NB4 (cell line): ENCODE data around the gene BMAL1.
A peak's percentile ranks its signal among the peaks of the same experiment; 100 is the strongest.

Experiments used
- DNase-seq: peaks from one replicate; pipeline ENCODE4 v3.0.0; 2010; ENCODE audit warnings: low read depth
- H3K4me3 ChIP-seq: one replicate; pipeline ENCODE4 v1.5.1; 2011; ENCODE audit warnings: mild to moderate bottlenecking, low read depth, low read length, moderate library complexity
- MYC ChIP-seq: IDR thresholded peaks from 2 replicates; pipeline ENCODE4 v1.6.1; 2011; ENCODE audit warnings: low read depth, low read length
- POLR2A ChIP-seq: IDR thresholded peaks from 2 replicates; pipeline ENCODE4 v1.6.1; 2011; ENCODE audit warnings: mild to moderate bottlenecking; ENCODE audit not compliant: insufficient read length; ENCODE audit errors: extremely low read depth
- TF ChIP-seq, protein P1 (sequence below): IDR thresholded peaks from one replicate; pipeline ENCODE4 v1.5.1; 2012; ENCODE audit warnings: low read depth, low read length
- TF ChIP-seq, protein P2 (sequence below): IDR thresholded peaks from 2 replicates; pipeline ENCODE4 v1.6.1; 2011; ENCODE audit warnings: low read depth, low read length

BMAL1 gene

DNA sequence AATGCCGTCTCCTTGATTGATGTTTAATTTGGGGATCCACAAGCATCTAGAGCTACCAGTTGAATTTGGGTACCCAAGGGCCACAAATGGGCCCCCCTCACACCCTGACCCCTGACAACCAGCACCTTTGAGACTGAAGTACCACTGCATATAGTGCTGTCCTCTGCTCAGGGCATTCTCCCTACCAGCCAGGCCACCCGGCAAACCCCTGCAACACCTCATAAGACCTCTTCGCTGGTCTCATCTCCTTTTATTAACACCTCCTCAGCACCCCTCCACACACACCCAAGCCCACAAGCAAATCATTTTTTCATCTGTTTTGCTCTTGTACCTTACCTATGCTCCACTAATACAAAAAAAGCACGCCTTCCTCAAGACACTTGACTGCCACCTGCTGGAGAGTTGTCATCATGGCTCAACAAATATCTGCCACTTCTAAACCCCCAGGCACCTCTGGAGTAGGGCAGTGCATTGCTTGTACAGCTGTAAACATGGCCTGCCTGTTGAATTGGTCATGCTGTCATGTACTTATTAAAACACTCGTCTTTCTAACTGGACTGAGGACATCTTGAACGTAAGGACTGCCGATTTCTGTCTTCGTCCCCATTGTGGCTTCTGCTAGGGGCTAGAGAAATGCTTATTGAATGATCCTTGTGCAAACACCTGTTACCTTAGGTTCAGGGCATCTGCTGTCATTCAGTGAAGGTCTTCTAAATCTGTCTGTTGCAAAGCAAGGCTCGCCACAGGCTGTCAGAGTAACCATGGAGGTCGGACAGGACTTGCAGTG lies 66.5 kb downstream of the BMAL1 start:
- no peak overlapping the region for H3K4me3 ChIP-seq
- peak; percentile 70 for DNase-seq
- TF ChIP-seq, protein P1, sequence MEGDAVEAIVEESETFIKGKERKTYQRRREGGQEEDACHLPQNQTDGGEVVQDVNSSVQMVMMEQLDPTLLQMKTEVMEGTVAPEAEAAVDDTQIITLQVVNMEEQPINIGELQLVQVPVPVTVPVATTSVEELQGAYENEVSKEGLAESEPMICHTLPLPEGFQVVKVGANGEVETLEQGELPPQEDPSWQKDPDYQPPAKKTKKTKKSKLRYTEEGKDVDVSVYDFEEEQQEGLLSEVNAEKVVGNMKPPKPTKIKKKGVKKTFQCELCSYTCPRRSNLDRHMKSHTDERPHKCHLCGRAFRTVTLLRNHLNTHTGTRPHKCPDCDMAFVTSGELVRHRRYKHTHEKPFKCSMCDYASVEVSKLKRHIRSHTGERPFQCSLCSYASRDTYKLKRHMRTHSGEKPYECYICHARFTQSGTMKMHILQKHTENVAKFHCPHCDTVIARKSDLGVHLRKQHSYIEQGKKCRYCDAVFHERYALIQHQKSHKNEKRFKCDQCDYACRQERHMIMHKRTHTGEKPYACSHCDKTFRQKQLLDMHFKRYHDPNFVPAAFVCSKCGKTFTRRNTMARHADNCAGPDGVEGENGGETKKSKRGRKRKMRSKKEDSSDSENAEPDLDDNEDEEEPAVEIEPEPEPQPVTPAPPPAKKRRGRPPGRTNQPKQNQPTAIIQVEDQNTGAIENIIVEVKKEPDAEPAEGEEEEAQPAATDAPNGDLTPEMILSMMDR = peak; percentile 69
- TF ChIP-seq MYC (no peak), POLR2A (no peak)
- TF ChIP-seq, protein P2, sequence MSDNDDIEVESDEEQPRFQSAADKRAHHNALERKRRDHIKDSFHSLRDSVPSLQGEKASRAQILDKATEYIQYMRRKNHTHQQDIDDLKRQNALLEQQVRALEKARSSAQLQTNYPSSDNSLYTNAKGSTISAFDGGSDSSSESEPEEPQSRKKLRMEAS = peak; percentile 59; the same call in 1 of the 2 replicates

DNA sequence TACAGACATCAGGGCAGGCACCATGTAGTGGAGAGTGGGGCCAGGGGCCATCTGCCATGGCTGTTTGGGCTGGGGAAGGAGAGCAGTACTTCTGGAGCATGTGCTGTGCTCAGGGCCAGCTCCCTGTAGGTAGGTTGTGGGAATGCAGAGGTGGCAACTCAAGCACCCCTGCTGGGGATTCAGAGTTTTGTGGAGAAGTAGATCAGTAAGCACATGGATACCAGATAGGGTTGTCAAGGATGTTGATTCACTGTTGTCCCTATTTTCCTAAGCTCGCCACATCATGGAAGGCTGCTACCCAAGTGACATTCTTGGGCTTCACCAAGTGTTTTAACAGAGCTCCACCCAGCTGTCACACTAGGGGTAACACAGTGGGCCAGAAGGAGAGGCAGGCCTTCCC lies 67.2 kb downstream of the BMAL1 start:
- H3K4me3 ChIP-seq = no peak overlapping the region
- DNase-seq = peak; percentile 26
- no peak for TF ChIP-seq MYC
- TF ChIP-seq, protein P2 = no peak
- TF ChIP-seq POLR2A = no peak
- TF ChIP-seq, protein P1 = no peak

DNA sequence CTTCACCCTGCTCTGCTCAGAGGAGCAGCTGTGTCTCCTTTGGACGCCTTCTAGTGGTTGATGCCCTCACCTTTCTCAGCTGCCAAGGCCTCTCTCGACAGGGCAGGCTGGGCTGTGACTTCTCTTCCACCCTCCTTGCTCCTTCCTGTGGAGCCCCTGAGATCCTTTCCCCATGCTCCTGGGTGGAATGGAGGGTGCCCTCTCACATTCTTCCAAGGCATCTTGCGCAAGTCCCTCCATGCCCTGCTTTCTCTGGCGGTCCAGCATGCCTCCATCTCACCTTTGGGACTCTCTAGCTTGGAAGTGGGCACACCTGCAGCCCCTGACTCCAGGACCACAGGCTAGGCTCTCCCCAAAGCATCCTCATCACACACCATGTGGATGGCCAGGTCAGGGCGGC lies 68.9 kb downstream of the BMAL1 start:
- no peak for DNase-seq
- TF ChIP-seq POLR2A (no peak), MYC (no peak)
- TF ChIP-seq, protein P1 = no peak
- TF ChIP-seq, protein P2 = no peak
- H3K4me3 ChIP-seq = no peak overlapping the region

DNA sequence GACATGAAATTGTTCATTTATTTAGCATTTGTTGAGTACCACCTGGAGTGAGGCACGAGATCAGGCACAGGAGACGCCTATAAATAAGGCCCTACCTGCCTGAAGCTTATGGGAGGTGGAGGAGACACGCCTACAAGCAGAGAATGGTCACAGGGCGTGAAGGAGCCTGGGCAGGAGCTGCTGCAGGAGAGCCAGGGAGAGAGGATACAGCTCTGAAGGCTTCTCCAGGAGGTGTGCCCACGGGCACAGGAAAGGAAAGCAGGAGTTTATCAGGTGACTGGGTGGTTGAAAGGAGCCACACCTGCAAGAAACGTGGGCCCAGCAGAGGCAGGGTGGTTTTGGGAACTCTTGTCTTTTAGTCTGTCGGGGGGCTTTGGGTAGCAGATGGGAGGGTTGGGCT lies 70.3 kb downstream of the BMAL1 start:
- DNase-seq = no peak
- H3K4me3 ChIP-seq = no peak overlapping the region
- TF ChIP-seq, protein P1 = no peak
- no peak for TF ChIP-seq MYC
- TF ChIP-seq POLR2A = no peak
- TF ChIP-seq, protein P2 = no peak

DNA sequence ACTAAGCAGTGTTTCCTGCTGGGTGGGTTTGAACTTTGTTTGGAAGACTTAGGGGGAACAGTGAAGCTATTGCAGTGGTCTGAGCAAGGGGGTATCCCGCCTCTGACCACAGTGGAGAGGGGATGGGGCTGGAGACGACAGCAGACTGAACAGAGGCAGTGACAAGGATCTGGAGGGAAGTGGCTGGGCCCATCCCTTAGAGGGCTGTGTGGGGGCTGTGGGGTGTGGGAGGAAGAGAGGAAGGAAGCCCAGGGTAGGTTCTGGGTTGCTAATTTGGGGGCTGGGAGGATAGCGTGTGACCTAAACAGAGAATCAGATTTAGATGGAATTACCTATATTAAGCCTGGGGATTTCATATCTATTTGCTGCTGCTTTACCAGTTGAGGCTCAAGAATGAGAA lies 70.7 kb downstream of the BMAL1 start:
- TF ChIP-seq, protein P2 = no peak
- no peak overlapping the region for H3K4me3 ChIP-seq
- DNase-seq = peak; percentile 34

DNA sequence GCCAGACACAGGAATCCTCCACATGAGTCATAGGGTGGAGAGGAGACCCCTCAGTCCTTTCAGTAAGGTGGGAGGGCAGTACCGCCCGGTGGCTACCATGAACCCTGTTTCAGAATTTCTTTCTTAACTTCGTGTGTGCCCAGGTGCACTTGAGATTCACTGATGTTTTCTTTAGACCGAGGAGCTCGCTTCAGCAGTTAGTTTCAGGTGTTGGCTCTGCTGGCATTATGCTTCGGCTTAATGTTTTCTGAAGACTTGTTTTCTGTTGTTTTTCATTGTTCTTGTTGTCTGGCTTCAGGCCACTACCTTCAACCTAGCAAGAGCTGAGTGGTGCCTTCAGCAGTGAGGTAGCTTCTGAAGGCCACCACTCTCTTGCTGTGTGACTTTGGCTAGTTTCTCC lies 71.5 kb downstream of the BMAL1 start:
- no peak for DNase-seq
- no peak for TF ChIP-seq MYC
- H3K4me3 ChIP-seq = no peak overlapping the region
